AG10803 (cell line): ENCODE results near the gene CYTH4.
A peak's percentile ranks its signal among the peaks of the same experiment; 100 is the strongest.

Experiments used
- DNase-seq: peaks from one replicate; pipeline ENCODE4 v3.0.0; 2010; ENCODE audit warnings: low read depth
- H3K4me3 ChIP-seq: 2 replicates; pipeline ENCODE4 v1.5.1; 2011; ENCODE audit warnings: mild to moderate bottlenecking, low read length, control low read depth
- CTCF ChIP-seq: conservative IDR thresholded peaks from 2 replicates; pipeline ENCODE4 v1.5.1; 2011; ENCODE audit warnings: mild to moderate bottlenecking, low read length, control low read depth, inconsistent platforms

CYTH4 gene

GRCh38 chr22:37254209-37254866 lies 28.0 kb upstream of the CYTH4 start:
- peak; percentile 51 for DNase-seq
- no peak overlapping the region for H3K4me3 ChIP-seq
- TF ChIP-seq CTCF = no peak

GRCh38 chr22:37254867-37255233 lies 27.5 kb upstream of the CYTH4 start:
- no peak for DNase-seq
- no peak overlapping the region for H3K4me3 ChIP-seq
- no peak for TF ChIP-seq CTCF

GRCh38 chr22:37255558-37256006 lies 26.7 kb upstream of the CYTH4 start:
- no peak for DNase-seq
- no peak overlapping the region for H3K4me3 ChIP-seq
- TF ChIP-seq CTCF = no peak

- TF ChIP-seq CTCF = no peak
- H3K4me3 ChIP-seq = no peak overlapping the region
- DNase-seq = no peak
Observed at GRCh38 chr22:37256075-37256726, 26.1 kb upstream of the CYTH4 start.

- H3K4me3 ChIP-seq = no peak overlapping the region
- TF ChIP-seq CTCF = no peak
- DNase-seq = no peak
Observed at GRCh38 chr22:37258005-37258752, 24.1 kb upstream of the CYTH4 start.

GRCh38 chr22:37258753-37259401 lies 23.4 kb upstream of the CYTH4 start:
- TF ChIP-seq CTCF = no peak
- H3K4me3 ChIP-seq = no peak overlapping the region
- no peak for DNase-seq
